ENCODE results near the gene FOS.

GRCh38 chr14:75261820-75262219 lies 16.8 kb upstream of the FOS start:
- TF ChIP-seq POLR2A (IDR thresholded peaks at IDR 0.05) (no peak), CTCF (IDR thresholded peaks at IDR 0.05) (no peak)
